OCI-LY3 (cell line): ENCODE measurements around the gene ZSWIM5.
A peak's percentile ranks its signal among the peaks of the same experiment; 100 is the strongest.

Source experiments
- H2AFZ ChIP-seq: fragments of 200-600, 300-600 bp; shearing (Covaris generic); 2 replicates; pipeline ENCODE4 v1.6.0; 2014; ENCODE audit warnings: antibody characterized with exemption, low read depth, low read length
- H3K27ac ChIP-seq: fragments of 200-600, 300-600 bp; sonication (generic); 2 replicates; pipeline ENCODE4 v1.5.1; 2014; ENCODE audit warnings: mild to moderate bottlenecking, low read length, moderate library complexity, mixed read lengths
- H3K27me3 ChIP-seq: fragments of 200-600, 300-600 bp; sonication (generic); 2 replicates; pipeline ENCODE4 v1.6.1; 2014; ENCODE audit warnings: low read depth, low read length, mixed read lengths
- H3K36me3 ChIP-seq: fragments of 200-600, 300-600 bp; sonication (generic); replicated peaks from 2 replicates; pipeline ENCODE3; 2014; ENCODE audit warnings: low read depth, low read length, mixed read lengths
- H3K4me1 ChIP-seq: fragments of 300-600, 200-600 bp; sonication (generic); 2 replicates; pipeline ENCODE4 v1.6.1; 2014; ENCODE audit warnings: low read length, mixed read lengths
- H3K4me2 ChIP-seq: fragments of 200-600, 300-600 bp; sonication (generic); 2 replicates; pipeline ENCODE4 v1.6.1; 2014; ENCODE audit warnings: low read length, mixed read lengths
- H3K4me3 ChIP-seq: fragments of 300-600, 200-600 bp; sonication (generic); 2 replicates; pipeline ENCODE4 v1.5.1; 2014; ENCODE audit warnings: antibody characterized with exemption, mild to moderate bottlenecking, low read length, moderate library complexity
- H3K79me2 ChIP-seq: fragments of 300-600, 200-600 bp; shearing (Covaris generic); 2 replicates; pipeline ENCODE4 v1.6.1; 2014; ENCODE audit warnings: mild to moderate bottlenecking, low read length, mixed read lengths
- H3K9ac ChIP-seq: fragments of 300-600, 200-600 bp; shearing (Covaris generic); 2 replicates; pipeline ENCODE4 v1.6.0; 2014; ENCODE audit warnings: mild to moderate bottlenecking, low read length, moderate library complexity
- H3K9me3 ChIP-seq: fragments of 200-600, 300-600 bp; shearing (Covaris generic); 2 replicates; pipeline ENCODE4 v1.6.1; 2014; ENCODE audit warnings: low read length, mixed read lengths; ENCODE audit not compliant: insufficient read depth
- H4K20me1 ChIP-seq: fragments of 200-600, 300-600 bp; sonication (generic); 2 replicates; pipeline ENCODE4 v1.6.1; 2016; ENCODE audit warnings: low read length, mixed read lengths; ENCODE audit not compliant: insufficient read depth
- CTCF ChIP-seq: fragments of 200-600, 300-600 bp; sonication (generic); IDR thresholded peaks from 2 replicates; pipeline ENCODE4 v1.5.1; 2014; ENCODE audit warnings: antibody characterized with exemption, low read length, low read depth
- EZH2phosphoT487 ChIP-seq: fragments of 200-600 bp; shearing (Covaris generic); IDR thresholded peaks from 2 replicates; pipeline ENCODE4 v1.6.1; 2018; ENCODE audit warnings: antibody characterized with exemption, mixed run types, low read depth

The ZSWIM5 gene

GRCh38 chr1:45010855-45011811, 195.3 kb downstream of the ZSWIM5 start, which contains the start of gene HECTD3:
Gene HECTD3, minus strand, starts transcription at chr1:45011324. Its CDS starts 67 bp downstream, at chr1:45011257.
- H3K27ac ChIP-seq: peak within 1 kb of the TSS; percentile 48
- H4K20me1 ChIP-seq: no peaks in the 10 kb centered on the region
- peaks cover 16% of the 10 kb centered on the region for H3K4me1 ChIP-seq
- TF ChIP-seq EZH2phosphoT487: no peak
- no peak for TF ChIP-seq CTCF
- H3K4me3 ChIP-seq: peak within 1 kb of the TSS; percentile 90
- H3K27me3 ChIP-seq: no peaks in the 10 kb centered on the region
- peak within 1 kb of the TSS; percentile 92 for H3K4me2 ChIP-seq
- H3K9ac ChIP-seq: peak within 1 kb of the TSS; percentile 66
- H3K9me3 ChIP-seq: no peaks in the 10 kb centered on the region
- no peaks in the 10 kb centered on the region; the same call in 1 of the 2 replicates for H3K79me2 ChIP-seq
- H2AFZ ChIP-seq: peak within 1 kb of the TSS; percentile 96
- no peaks in the 10 kb centered on the region for H3K36me3 ChIP-seq

GRCh38 chr1:45009956-45010854, 196.2 kb downstream of the ZSWIM5 start:
- no peaks in the 10 kb centered on the region for H3K27me3 ChIP-seq
- no peaks in the 10 kb centered on the region for H4K20me1 ChIP-seq
- H3K9ac ChIP-seq: peak overlapping the region; percentile 51
- no peak overlapping the region for H3K27ac ChIP-seq
- 0 out of 2 replicates have a peak overlapping the region, but pooled peaks have one; percentile 96 for H2AFZ ChIP-seq
- H3K36me3 ChIP-seq: no peaks in the 10 kb centered on the region
- peak overlapping the region; percentile 90 for H3K4me3 ChIP-seq
- peaks cover 16% of the 10 kb centered on the region for H3K4me1 ChIP-seq
- peak overlapping the region; percentile 90 for H3K4me2 ChIP-seq
- no peaks in the 10 kb centered on the region for H3K9me3 ChIP-seq
- TF ChIP-seq CTCF (no peak), EZH2phosphoT487 (no peak)
- H3K79me2 ChIP-seq: no peaks in the 10 kb centered on the region; the same call in 1 of the 2 replicates

GRCh38 chr1:45009296-45009865, 197.0 kb downstream of the ZSWIM5 start:
- no peak for TF ChIP-seq EZH2phosphoT487
- no peak for TF ChIP-seq CTCF
- Histone ChIP-seq H3K79me2 (no peaks in the 10 kb centered on the region; the same call in 1 of the 2 replicates), H3K4me1 (peaks cover 16% of the 10 kb centered on the region), H3K4me3 (no peak overlapping the region), H3K36me3 (no peaks in the 10 kb centered on the region), H3K4me2 (no peak overlapping the region), H3K9ac (no peak overlapping the region), H4K20me1 (no peaks in the 10 kb centered on the region), H3K27me3 (no peaks in the 10 kb centered on the region), H3K27ac (no peak overlapping the region), H2AFZ (no peak overlapping the region), H3K9me3 (no peaks in the 10 kb centered on the region)
